ENCODE data around the gene WFIKKN2.

The WFIKKN2 gene

DNA sequence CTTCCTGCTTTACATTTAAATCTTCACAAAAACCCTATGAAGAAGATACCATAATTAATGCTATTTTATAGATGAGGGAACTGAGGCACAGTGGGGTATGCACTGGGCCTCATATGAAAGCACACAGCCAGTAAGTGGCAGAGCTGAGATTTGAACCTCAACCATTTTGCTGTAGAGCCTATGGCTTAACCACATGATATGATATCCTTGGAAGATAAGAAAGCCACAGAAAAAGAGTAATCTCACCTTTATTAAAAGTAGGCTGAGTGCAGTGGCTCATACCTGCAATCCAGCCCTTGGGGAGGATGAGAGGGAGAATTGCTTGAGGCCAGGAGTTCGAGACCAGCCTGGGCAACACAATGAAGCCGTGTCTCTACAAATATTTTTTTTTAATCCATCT is 45.8 kb downstream of the WFIKKN2 start:
- no peak for DNase-seq

DNA sequence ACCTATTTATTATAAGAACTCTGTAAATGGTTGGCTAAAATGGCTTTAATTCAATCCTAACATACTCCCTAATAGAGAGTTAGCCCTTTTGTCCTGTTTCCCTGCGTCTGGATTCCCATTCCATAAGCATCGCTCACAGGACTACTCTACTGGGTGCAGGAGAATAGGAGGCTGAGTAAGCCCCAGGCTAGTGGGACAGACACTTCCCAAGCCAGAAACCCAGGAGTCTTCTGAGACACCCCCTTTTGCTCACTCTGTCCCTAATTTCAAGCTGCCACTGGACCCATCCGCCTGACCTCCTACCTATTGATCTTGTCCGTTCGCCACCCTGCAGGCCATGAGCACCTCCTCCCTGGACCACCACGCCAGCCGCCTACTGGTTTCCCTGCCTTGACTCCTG is 47.5 kb downstream of the WFIKKN2 start:
- no peak for DNase-seq

DNA sequence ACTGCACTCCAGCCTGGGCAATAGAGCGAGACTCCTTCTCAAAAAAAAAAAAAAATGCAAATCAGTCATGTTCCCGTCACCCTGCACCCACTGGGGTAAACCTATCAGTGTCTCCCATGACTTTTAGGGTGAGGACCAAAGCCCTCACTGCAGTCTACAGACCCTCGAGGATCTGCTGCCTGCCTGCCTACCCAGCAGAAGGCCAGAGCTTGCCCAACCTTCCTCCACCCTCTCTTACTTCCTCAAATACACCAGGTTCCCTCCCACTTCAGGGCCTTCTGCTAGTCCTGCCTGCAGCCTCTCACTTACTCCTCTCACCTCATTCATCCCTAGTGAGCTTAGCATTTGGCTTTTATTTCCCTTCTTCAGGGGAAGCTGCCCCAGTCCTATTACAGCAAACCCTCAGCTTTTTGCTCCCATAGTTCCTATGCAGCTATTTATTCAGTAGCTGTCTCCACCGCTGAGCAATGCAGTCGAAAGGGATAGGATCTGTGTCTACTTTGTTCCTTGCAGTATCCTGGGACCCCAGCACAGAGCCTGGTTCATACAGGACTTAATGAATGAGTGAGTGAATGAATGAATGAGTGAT is 48.6 kb downstream of the WFIKKN2 start:
- DNase-seq, result no peak

DNA sequence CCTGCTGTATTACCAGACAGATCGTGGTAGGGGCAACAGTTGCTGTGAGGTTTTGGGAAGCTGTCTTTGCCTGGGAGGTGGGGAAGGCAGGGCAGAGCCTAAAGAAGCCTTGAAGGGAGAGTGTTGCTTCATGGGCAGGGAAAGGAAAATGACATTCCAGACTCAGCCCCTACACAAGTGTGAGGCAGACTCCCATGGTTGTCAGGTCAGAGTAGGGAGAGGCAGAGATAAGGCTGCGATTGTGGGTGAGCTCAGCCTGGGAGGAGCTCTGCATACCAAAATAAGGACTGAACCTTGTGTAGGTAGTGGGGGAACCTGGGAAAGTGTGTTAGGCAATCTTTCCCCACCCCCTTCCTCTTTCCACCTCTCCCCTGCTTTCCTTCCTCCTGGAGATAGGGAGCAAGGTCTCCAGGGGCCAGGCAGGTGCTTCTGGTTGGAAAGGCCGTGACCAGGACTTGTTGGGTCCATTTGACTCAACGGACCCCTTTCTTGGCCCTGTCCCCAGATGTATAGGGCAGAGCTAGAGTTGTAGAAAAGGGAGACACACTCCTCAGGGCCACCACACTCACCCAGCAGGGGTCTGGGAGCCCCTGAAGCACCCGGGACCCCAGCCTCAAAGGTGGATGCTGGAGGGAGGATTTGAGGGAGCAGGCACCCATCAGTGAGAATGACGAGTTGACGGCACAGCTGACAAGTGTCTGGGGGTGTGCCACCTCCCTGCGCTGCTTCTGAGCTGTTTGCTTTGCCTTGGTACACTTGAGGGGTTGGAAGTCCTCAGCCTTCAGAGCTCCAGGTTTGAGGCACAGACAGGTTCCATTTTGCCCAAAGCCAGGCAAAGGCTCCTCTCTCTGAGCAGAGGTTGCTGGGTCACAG is 49.3 kb downstream of the WFIKKN2 start:
- no peak for DNase-seq

DNA sequence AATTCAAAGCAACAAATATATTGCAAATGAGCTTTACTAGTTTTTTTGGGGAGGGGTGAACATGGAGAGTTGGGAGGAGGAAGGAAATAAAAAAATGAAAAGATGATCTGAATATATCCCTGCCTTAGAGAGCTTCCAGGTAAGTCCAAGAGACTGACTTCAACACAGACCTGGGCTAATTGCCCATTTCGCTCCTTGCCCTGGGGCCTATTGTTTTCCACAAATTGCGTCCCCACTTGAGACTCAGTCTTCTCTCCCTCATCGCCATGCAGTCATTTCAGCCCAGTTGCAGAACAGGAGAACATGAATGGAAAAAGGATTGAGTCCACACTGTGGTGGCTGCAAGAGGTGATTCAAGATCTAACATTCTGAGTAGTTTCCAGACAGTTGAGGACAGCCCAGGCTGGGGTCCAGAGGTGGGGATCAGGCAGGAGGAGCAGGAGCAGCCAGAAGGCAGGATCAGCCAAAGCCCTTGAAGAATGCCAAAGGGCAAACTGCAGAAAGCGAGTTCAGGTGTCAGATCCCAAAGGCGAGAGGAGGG is 52.4 kb downstream of the WFIKKN2 start:
- DNase-seq, result no peak

DNA sequence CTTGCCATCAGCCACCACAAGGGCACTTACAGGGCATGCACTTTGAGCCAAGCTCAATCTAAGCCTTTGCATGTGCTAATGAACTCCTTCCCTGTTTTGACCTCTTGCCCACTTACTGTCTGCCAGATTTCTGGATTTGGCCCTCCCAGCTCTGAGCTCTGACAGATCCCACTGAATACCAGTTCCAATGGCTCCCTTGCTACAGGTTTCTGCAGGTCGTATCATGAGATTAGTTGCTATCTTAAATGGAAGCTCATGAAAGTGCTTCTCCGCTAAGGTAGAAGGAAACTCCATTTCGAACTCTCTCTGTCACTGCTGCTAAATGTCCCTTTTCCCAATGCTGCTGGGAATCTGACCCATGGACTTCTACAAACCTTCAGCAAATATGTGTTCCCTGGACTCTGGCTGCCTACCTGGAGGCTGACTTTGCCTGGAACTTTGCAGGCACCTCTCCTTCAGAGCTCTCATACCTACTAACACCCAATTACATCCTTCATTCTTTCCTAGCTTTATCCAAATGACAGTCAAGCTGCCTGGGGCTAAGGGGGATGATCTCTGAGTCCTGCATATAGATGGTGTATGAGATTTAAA is 54.2 kb downstream of the WFIKKN2 start:
- DNase-seq, result no peak

DNA sequence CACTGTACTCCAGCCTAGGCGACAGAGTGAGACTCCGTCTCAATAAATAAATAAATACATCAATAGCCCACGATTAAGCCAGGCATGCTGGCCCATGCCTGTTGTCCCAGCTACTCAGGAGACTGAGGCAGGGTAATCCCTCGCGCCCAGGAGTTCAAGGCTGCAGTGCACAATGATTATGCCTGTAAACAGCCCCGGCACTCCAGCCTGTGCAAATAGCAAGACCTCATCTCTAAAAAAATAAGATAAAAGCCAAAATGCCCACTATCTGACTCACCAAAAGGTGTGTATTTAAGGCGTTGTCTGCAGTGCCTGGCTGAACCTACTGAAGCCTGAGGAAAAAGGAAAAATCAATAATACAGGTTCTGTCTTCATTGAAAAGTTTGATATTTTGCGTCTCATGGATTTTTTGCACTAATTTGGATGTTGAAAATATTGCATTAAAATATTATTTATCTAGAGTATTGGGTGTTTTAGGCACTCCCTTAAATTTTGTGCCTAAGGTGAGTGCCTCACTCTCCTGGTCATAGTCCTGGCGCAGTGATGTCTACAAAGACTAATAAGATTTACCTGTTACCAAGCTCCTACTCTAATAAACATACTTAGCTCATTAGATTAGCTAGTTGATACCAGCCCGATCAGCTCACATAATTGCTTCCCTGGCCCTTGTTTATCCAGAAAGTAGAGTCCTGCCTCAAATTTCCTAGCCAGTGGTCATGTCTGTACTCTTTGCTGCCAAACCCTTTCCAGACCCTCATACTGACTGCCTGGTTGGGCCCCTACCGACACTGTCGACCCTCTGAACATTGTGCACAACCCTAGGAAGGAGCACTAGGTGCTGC is 55.5 kb downstream of the WFIKKN2 start:
- DNase-seq, result no peak

DNA sequence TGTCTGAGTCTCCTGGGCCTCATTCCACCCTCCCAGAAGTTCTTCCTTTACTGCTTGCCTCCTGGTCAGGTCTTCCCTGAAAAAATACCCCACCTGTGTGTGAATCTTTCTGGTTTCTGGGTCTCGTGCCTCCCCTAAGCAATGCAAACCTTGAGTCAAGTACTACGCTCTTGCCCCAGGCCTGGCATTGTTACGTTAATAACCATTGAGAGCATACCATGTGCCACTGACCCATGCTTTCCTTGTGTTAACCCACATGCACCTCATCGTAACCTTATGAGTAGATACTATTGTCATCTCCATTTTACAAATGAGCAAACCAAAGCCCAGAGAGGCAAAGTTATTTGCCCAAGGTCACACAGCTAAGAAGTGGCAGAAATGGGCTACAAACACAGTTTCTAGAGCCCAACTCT is 56.2 kb downstream of the WFIKKN2 start:
- no peak for DNase-seq
